CD4-positive, alpha-beta T cell treated with Interleukin-6 at 100 ng/mL for 8 hours (primary cell): Measurements from ENCODE around the gene GALNT9.
"Not testable (repeated sequence)": the region's sequence is repeated elsewhere in the genome, so short reads cannot be mapped to it uniquely, and the experiment has no call there.

ENCODE experiments used
- DNase-seq: peaks from one replicate; pipeline ENCODE4 v3.0.0-alpha.2; 2020; ENCODE audit warnings: mixed read lengths, low spot score

GALNT9 gene

GRCh38 chr12:132312516-132312915, 16.9 kb downstream of the GALNT9 start:
- DNase-seq, result no peak

DNA sequence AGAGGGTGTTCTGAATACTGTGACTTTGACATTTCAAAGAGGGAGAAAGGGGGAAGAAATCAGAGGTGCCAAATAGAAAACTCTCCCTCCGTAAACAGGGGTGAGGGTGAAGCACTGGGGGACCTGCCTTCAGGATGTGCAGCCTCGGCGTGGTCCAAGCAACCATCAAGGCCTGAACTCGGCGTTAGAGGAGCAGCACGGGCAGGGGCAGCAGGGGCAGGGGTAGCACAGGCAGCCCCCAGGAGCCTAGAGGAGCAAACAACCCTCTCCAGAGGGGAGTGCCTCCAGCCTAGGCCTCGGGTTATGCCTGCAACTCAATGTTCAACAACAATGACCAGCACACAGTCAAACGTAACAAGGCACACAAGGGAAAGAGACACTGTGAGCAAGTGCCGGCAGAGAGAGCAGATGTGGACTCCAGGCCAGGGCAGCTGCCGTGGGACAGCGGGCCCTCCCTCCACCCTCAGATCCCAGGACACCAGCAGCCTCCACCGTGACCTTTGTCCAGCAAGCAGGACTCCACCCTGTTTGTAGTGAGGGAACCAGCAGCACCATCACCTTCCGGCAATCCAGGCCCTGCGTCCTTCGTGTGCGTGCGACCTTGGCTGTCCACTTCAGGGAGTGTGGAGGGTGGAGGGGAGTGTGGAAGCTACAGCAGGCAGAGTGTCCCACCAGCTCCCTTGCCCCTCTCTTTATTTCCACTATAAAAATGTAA, 18.0 kb downstream of the GALNT9 start:
- no peak for DNase-seq

DNA sequence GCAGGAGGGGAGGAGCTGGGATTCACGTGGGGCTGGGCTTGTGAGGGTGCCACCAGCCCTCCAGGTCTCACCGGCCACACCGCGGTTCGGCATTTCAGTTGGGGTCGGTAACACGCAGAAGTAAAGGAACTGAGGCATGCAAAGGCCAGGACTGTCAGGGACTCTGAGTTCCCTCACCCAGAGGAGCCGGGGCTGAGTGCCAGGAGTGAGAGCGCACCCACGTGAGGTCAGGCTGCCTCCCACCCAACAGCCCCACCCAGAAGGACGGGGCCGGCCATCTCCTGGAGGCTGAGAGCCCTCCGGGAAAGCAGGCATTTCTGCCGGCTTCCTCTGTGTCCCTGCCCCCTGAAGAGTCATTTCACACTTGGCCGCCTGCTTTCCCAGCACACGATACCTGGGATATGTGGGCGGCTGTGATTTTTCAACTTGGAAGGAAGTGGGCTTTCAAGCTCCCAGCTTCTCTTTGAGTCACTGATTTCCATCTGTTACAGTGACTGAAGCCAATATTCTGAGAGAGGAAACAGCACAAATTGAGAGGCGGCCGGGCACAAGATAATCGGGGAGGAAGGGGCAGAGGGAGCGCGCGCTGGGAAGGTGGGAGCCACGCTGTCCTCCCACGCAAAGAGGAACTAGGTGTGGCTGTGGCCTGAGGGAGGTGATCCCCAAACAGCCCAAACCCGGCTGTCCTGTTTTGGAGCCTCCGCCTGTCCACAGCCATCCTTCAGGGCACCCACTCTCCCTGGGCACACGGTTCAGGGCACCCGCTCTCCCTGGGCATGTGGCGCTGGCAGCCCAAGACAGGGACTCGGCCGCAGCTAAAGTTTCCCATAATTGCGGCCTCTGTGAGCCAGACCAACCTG, 19.0 kb downstream of the GALNT9 start:
- DNase-seq, result no peak

DNA sequence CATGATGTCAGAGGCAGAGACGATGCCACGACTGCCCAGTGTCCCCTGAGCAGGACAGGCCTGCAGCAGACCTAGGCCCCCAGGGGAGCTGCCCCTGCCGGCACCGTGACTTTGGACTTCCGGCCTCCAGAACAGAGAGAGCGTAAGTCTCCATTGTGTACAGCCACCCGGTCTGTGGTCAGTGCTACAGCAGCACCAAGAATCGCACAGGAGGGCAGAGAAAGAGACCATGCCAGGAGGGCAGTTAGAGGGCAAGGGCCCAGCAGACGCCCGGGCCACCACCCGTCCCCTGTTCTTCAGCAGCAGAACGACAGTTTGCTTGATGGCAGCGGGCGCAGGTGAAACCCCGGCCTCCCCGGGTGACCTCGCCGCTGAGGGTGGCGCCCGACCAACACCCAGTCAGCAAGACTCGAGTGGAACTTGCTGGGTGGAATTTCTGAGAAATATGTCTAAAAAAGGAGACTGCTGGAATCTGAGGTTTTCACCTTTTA, 19.7 kb downstream of the GALNT9 start:
- no peak for DNase-seq

DNA sequence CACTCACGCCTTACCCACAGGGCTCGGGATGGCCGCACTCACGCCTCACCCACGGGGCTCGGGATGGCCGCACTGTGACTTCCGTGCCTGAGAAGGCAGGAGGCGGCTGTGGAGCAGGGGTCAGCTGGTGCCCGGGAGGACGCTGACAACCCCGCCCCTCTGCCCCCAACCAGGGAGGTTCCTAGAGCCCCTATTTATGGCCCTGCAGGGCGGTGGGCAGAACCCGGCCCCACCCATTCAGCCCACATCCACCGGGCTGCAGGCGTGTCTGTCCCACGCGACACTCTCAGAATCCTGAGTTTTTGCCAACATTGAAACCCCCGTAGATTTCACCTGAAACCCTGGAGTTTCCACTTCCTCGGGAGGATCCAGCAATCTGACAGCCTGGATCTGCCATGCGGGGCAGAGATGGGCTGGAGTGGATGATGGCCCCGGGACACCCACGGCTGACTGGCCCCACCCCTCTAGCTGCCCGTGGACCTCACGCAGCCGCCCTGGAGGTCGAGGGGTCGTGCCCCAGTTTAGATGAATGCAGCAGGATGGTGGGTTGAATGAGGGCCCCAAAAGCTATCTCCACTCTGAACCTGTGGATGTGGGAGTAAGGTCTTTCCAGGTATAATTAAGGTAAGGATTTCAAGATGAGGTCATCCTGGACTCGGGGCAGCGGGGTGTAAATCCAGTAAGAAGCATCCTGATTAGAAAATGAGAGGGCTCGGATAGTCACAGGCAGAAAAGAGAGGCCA, 20.4 kb downstream of the GALNT9 start:
- no peak for DNase-seq

GRCh38 chr12:132307976-132308852, 21.2 kb downstream of the GALNT9 start:
- DNase-seq, result no peak

DNA sequence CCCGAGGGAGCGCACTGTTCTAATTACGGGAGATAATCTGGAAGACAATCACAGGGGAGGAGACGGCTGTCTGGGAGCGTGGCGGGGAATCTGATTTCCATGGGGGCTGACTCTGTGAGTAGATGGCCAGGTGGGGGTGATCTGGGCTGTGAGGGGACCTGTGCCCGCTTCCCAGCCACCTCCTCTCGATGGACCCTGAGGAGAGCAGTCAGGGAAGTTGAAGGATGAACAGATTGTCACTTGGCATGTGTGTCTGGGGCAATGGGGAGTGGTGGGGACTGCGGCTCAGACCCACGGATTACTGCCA, 22.6 kb downstream of the GALNT9 start:
- DNase-seq, result no peak

DNA sequence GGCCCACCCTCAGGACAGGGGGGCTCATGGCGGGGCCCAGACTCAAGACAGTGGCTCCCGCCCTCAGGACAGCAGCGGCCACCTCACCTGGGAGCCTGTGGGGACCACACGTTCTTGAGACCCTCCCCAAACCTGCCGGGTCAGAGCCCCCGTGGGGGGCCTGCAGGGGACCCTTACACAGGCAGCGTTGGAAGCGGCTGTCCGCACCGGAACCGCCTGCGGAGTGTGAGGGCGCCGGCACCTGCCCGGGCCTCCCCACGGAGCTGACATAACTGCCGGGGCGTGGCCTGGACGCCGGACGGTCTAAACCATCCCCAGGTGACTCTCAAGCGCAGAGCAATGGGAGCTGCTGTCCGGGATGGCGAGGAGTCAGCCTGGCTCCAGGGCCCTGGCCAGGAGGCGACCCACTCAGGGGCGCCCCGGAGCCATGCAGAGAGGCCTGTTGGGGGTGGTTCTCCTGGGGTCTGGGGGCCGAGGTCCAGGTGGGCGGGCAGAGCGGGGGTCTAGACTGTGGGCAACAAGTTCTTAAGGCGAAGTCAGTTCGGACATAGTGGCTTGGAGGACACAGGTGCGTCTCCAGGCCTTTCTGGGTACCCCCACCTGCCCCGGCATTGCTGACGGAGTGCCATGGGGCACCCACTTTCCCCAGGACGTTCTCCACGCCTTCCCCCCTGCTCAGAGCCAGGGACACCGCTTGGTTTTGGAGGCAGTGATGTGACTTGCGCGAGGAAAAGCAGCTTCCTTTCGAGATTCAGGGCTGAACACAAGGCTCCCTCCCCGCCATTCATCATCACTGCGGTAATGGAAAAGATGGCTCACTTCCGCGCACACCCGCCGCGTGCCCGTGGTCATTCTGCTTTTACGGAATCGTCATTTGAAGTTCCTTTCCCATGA, 23.2 kb downstream of the GALNT9 start:
- DNase-seq, result no peak

DNA sequence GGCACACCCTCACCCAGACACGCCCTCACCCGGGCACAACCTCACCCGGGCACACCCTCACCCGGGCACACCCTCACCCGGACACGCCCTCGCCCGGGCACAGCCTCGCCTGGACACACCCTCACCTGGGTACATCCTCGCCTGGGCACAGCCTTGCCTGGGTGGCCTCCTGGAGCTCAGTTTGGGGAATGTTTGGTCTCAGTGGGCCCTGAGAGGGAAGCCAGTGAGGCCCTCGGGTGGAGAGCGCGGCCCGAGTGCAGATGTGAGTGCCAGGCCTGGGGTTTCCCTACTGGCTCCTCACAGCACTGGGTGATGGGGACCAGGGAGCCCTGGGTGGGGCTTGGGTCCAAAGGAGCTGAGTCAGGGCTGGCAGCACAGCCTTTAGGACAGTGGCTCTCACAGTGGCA, 23.8 kb downstream of the GALNT9 start:
- DNase-seq, result no peak

DNA sequence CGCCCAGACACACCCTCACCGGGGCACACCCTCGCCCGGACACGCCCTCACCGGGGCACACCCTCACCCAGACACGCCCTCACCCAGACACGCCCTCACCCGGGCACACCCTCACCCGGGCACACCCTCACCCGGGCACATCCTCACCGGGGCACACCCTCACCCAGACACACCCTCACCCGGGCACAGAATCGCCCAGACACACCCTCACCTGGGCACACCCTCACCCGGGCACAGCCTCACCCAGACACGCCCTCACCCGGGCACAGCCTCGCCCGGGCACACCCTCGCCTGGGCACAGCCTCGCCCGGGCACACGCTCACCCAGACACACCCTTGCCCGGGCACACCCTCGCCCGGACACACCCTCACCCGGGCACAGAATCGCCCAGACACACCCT, 24.5 kb downstream of the GALNT9 start:
- not testable (repeated sequence) for DNase-seq

DNA sequence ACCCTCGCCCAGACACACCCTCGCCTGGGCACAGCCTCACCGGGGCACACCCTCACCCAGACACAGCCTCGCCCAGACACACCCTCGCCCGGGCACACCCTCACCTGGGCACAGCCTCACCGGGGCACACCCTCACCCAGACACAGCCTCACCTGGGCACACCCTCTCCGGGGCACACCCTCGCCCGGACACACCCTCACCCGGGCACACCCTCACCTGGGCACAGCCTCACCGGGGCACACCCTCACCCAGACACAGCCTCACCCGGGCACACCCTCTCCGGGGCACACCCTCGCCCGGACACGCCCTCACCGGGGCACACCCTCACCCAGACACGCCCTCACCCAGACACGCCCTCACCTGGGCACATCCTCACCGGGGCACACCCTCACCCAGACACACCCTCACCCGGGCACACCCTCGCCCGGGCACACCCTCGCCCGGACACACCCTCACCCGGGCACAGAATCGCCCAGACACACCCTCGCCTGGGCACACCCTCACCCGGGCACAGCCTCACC, 25.5 kb downstream of the GALNT9 start:
- DNase-seq, result not testable (repeated sequence)

DNA sequence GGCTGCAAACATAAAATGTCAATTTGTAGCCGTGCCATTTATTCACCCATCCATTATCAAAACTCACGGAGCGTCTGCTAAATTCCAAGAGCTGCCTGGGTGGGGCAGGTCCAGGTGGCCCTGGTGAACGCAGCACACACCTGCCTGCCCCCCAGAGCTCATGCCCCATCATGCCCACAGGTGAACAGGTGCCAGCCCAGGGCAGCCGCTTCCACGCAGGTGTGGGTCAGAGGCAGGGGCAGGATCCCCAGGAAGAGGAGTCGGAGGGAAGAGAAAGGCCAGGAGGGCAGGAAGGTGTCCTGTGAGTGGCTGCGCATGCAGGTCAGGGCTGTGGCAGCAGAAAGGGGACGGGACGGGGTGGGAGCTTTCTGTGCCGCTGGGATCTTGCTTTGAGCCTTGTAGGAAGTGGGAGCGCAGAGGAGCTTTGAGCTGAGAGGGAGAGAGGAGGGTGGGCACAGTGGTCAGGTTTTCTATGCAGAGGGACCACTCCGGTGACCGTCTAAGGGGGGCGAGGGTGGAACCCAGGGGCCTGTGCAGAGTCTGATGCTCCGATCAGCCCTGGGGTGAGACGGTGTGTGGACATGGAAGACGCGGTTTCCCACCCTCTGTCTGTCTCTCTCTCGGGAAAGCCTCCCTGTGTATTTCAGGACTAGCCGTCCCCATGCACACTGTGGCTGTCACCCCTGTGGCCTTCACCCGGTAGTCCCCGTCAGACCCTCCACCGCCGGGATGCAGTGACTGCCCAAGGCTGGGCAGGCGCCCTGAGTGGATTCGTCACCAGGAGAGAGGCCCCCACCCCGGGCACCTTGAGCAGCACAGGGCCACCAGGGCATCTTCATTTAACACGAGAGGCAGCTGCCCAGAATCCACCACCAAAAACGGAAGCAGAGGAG, 26.7 kb downstream of the GALNT9 start:
- no peak for DNase-seq

- DNase-seq, result no peak
Measured at GRCh38 chr12:132300789-132301722, 28.3 kb downstream of the GALNT9 start.

DNA sequence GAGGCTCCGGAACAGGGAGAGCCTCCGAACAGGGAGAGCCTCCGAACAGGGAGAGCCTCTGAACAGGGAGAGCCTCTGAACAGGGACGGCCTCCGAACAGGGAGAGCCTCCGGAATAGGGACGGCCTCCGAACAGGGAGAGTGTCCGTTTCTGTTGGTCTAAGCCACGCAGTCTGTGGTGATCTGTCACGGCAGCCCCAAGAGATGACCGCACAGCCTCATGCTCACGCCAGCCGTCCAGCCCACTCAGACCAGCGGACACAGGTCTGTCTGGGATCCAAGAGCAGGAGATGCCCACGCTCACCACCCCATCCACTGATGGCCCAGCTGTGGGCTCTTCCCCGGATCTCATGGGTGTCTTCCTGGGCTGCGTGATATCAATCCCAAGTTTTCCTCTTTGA, 33.3 kb downstream of the GALNT9 start:
- no peak for DNase-seq

DNA sequence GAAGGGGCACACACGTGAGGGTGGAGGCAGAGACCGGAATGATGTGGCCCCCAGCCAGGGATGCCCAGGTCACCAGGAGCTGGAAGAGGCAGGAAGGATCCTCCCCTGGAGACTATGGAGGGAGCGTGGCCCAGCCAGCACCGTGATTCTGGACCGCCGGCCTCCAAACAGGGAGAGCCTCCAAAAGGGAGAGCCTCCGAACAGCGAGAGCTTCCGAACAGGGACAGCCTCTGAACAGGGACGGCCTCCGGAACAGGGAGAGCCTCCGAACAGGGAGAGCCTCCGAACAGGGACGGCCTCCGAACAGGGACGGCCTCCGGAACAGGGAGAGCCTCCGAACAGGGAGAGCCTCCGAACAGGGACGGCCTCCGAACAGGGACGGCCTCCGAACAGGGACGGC, 33.8 kb downstream of the GALNT9 start:
- DNase-seq, result not testable (repeated sequence)

DNA sequence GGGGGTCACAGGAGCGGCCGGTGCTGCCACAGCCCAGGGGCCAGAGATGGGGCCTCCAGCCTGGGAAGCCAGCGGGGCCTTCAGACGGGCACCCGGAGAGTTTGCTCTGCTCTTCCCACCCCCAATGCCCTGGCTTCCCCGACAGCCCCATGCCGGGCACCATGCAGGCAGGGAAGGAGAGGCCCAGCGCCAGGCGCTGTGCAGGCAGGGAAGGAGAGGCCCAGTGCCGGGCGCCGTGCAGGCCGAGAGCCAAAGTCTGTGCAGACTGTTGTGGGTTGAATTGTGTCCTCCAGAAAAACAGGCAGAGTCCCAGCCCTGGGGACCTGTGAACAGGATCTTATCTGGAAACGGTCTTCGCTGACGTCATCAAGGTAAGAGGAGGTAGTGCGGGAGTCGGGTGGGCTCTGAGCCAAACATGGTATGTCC, 34.3 kb downstream of the GALNT9 start:
- no peak for DNase-seq

- no peak for DNase-seq
Measured at GRCh38 chr12:132294121-132295034, 35.0 kb downstream of the GALNT9 start.
